Aortic smooth muscle cell (primary cell): ENCODE measurements around the gene KRTAP4-1. TPM values are rescaled to one million over a fixed set of nuclear protein-coding genes. Genes with fewer than 3 reads are reported as not detected.

Experiments
- total RNA-seq: library from RNA; depleted of rRNA; stranded (reverse); fragments of >200 nt; gene quantifications from 2 replicates; pipeline ENCODE4 v1.2.3, GENCODE V29; 2014

Gene KRTAP4-1
- total RNA-seq = not detected in 2 replicates

GRCh38 chr17:41184480-41184961 lies at the start of gene KRTAP4-1:
KRTAP4-1 (minus strand) TSS chr17:41184911; CDS start chr17:41184854, 57 bp downstream.

GRCh38 chr17:41232399-41233105 lies 47.8 kb upstream of the KRTAP4-1 start, which contains the start of gene KRTAP9-3:
KRTAP9-3 (plus strand) TSS chr17:41232449; CDS start chr17:41232502, 53 bp downstream.

GRCh38 chr17:41226598-41227095 lies 41.9 kb upstream of the KRTAP4-1 start, which contains the start of gene KRTAP9-2:
KRTAP9-2 (plus strand) TSS chr17:41226648; CDS start chr17:41226655, 7 bp downstream.

GRCh38 chr17:41189837-41190318 lies 5.2 kb upstream of the KRTAP4-1 start, which contains the start of gene KRTAP9-1:
KRTAP9-1 (plus strand) TSS chr17:41189887; CDS start chr17:41189887, 0 bp downstream.

GRCh38 chr17:41177727-41178271 lies 6.9 kb downstream of the KRTAP4-1 start, which contains the start of gene KRTAP4-2:
KRTAP4-2 (minus strand) TSS chr17:41178221; CDS start chr17:41178164, 57 bp downstream.

GRCh38 chr17:41168121-41168520 lies 16.6 kb downstream of the KRTAP4-1 start, which contains the start of gene KRTAP4-3:
KRTAP4-3 (minus strand) TSS chr17:41168221; CDS start chr17:41168172, 49 bp downstream.

GRCh38 chr17:41160648-41161047 lies 24.1 kb downstream of the KRTAP4-1 start, which contains the start of gene KRTAP4-4:
KRTAP4-4 (minus strand) TSS chr17:41160748; CDS start chr17:41160691, 57 bp downstream.

GRCh38 chr17:41149652-41149985 lies 35.1 kb downstream of the KRTAP4-1 start, which contains the start of gene KRTAP4-5:
KRTAP4-5 (minus strand) TSS chr17:41149825; CDS start chr17:41149767, 58 bp downstream.

GRCh38 chr17:41140360-41141131 lies 44.2 kb downstream of the KRTAP4-1 start, which contains the start of gene KRTAP4-6:
KRTAP4-6 (minus strand) TSS chr17:41140544; CDS start chr17:41140487, 57 bp downstream.

Other genes starting within 250 kb of the KRTAP4-1 start
- gene KRT23, start 247.3 kb downstream of the KRTAP4-1 start, total RNA-seq = not detected in 2 replicates
- not detected in 2 replicates for gene KRT39, start 218.0 kb downstream of the KRTAP4-1 start, total RNA-seq
- gene KRT40, start 200.6 kb downstream of the KRTAP4-1 start, total RNA-seq = not detected in 2 replicates
- not detected in 2 replicates for gene KRTAP3-3, start 190.7 kb downstream of the KRTAP4-1 start, total RNA-seq
- not detected in 2 replicates for gene KRTAP3-2, start 185.0 kb downstream of the KRTAP4-1 start, total RNA-seq
- not detected in 2 replicates for gene KRTAP3-1, start 175.8 kb downstream of the KRTAP4-1 start, total RNA-seq
- gene KRTAP1-5, start 157.7 kb downstream of the KRTAP4-1 start, total RNA-seq = not detected in 2 replicates
- gene KRTAP1-4, start 154.7 kb downstream of the KRTAP4-1 start, total RNA-seq = not detected in 2 replicates
- not detected in 2 replicates for gene KRTAP1-3, start 150.0 kb downstream of the KRTAP4-1 start, total RNA-seq
- gene KRTAP1-1, start 143.5 kb downstream of the KRTAP4-1 start, total RNA-seq = not detected in 2 replicates
- not detected in 2 replicates for gene KRTAP2-1, start 137.6 kb downstream of the KRTAP4-1 start, total RNA-seq
- gene KRTAP2-2, start 129.7 kb downstream of the KRTAP4-1 start, total RNA-seq = not detected in 2 replicates
- not detected in 2 replicates for gene KRTAP2-3, start 124.8 kb downstream of the KRTAP4-1 start, total RNA-seq
- not detected in 2 replicates for gene KRTAP2-4, start 119.0 kb downstream of the KRTAP4-1 start, total RNA-seq
- gene KRTAP4-7, start 100.8 kb downstream of the KRTAP4-1 start, total RNA-seq = not detected in 2 replicates
- gene KRTAP4-8, start 86.8 kb downstream of the KRTAP4-1 start, total RNA-seq = not detected in 2 replicates
- gene KRTAP4-16, start 82.7 kb downstream of the KRTAP4-1 start, total RNA-seq = not detected in 2 replicates
- not detected in 2 replicates for gene KRTAP4-9, start 79.5 kb downstream of the KRTAP4-1 start, total RNA-seq
- gene KRTAP4-11, start 66.5 kb downstream of the KRTAP4-1 start, total RNA-seq = not detected in 2 replicates
- not detected in 2 replicates for gene KRTAP4-12, start 60.7 kb downstream of the KRTAP4-1 start, total RNA-seq
- gene KRTAP4-6, start 44.4 kb downstream of the KRTAP4-1 start, total RNA-seq = not detected in 2 replicates
- not detected in 2 replicates for gene KRTAP4-5, start 35.1 kb downstream of the KRTAP4-1 start, total RNA-seq
- not detected in 2 replicates for gene KRTAP4-4, start 24.2 kb downstream of the KRTAP4-1 start, total RNA-seq
- gene KRTAP4-3, start 16.7 kb downstream of the KRTAP4-1 start, total RNA-seq = not detected in 2 replicates
- not detected in 2 replicates for gene KRTAP4-2, start 6.7 kb downstream of the KRTAP4-1 start, total RNA-seq
- not detected in 2 replicates for gene KRTAP9-1, start 5.0 kb upstream of the KRTAP4-1 start, total RNA-seq
- not detected in 2 replicates for gene KRTAP9-2, start 41.7 kb upstream of the KRTAP4-1 start, total RNA-seq
- not detected in 2 replicates for gene KRTAP9-3, start 47.5 kb upstream of the KRTAP4-1 start, total RNA-seq
- gene KRTAP9-8, start 53.1 kb upstream of the KRTAP4-1 start, total RNA-seq = not detected in 2 replicates
- gene KRTAP9-4, start 64.8 kb upstream of the KRTAP4-1 start, total RNA-seq = not detected in 2 replicates
- gene KRTAP9-9, start 70.5 kb upstream of the KRTAP4-1 start, total RNA-seq = not detected in 2 replicates
- not detected in 2 replicates for gene KRTAP9-6, start 80.5 kb upstream of the KRTAP4-1 start, total RNA-seq
- not detected in 2 replicates for gene KRTAP9-7, start 90.8 kb upstream of the KRTAP4-1 start, total RNA-seq
- not detected in 2 replicates for gene KRTAP29-1, start 117.9 kb upstream of the KRTAP4-1 start, total RNA-seq
- not detected in 2 replicates for gene KRTAP16-1, start 124.4 kb upstream of the KRTAP4-1 start, total RNA-seq
- not detected in 2 replicates for gene KRTAP17-1, start 130.8 kb upstream of the KRTAP4-1 start, total RNA-seq
- not detected in 2 replicates for gene KRT33A, start 165.9 kb upstream of the KRTAP4-1 start, total RNA-seq
- gene KRT33B, start 184.9 kb upstream of the KRTAP4-1 start, total RNA-seq = not detected in 2 replicates
- not detected in 2 replicates for gene KRT34, start 197.4 kb upstream of the KRTAP4-1 start, total RNA-seq
- not detected in 2 replicates for gene KRT31, start 212.7 kb upstream of the KRTAP4-1 start, total RNA-seq
- not detected in 2 replicates for gene KRT37, start 239.7 kb upstream of the KRTAP4-1 start, total RNA-seq